ENCODE data around the gene MORF4L2. TPM values are rescaled to one million over a fixed set of nuclear protein-coding genes. Genes with fewer than 3 reads are reported as not detected.
A peak's percentile ranks its signal among the peaks of the same experiment; 100 is the strongest.

MORF4L2 gene
- total and polyA plus RNA-seq, 2 donors (not counting 1 experiment from before 2014, with no cell fraction given), result 69.3 to 103 TPM

- H3K27ac ChIP-seq (ENCODE audit: low read length in 2 of 2), result peak overlapping the region in 1 of 2 donors; percentile 67
- H3K9me3 ChIP-seq (ENCODE audit: control extremely low read depth in 1 of 3, control insufficient read depth in 2 of 3, insufficient read depth in 1 of 3, low read length in 2 of 3), result no peaks in the 10 kb centered on the region
- H3K4me2 ChIP-seq (replicated peaks; ENCODE audit: low read depth, low read length, poor library complexity, severe bottlenecking), result peak overlapping the region; percentile 66
- WGBS (ENCODE audit: insufficient coverage), result 10% methylated on average over 3 of the region's 6 CpGs
- ChIA-PET POLR2A (interaction anchor here (0.6 kb wide), 1 partner anchor 57 kb away, joined by 3 read pairs; no protein-coding TSS in a partner anchor), CTCF (interaction anchor here (1.0 kb wide), 1 partner anchor 26 kb away, joined by 3 read pairs; no protein-coding TSS in a partner anchor)
- H3K36me3 ChIP-seq (replicated peaks in 1 of 2; ENCODE audit: control extremely low read depth in 1 of 2, control insufficient read depth in 1 of 2, extremely low read depth in 1 of 2, insufficient read depth in 2 of 2, low read length in 1 of 2), result no peaks in the 10 kb centered on the region
- no peaks in the 10 kb centered on the region for H4K20me1 ChIP-seq (ENCODE audit: control insufficient read depth, insufficient read depth, low read length, poor library complexity, severe bottlenecking)
- peak overlapping the region; percentile 70 for H2AFZ ChIP-seq (ENCODE audit: insufficient read depth, low read depth, low read length, poor library complexity, severe bottlenecking)
- H3K9me3 Mint-ChIP-seq (ENCODE audit: insufficient read depth), result no peaks in the 10 kb centered on the region
- H3K4me3 Mint-ChIP-seq, result peak overlapping the region; percentile 89
- H3K4me1 ChIP-seq (ENCODE audit: control insufficient read depth in 2 of 2, insufficient read depth in 2 of 2, low read length in 2 of 2), result peaks cover 3 to 9% of the 10 kb centered on the region in 2 donors
- intact Hi-C loops (cut with micrococcal nuclease), result no loop called here
- no peaks in the 10 kb centered on the region for H3K27me3 ChIP-seq (replicated peaks in 1 of 4; ENCODE audit: control extremely low read depth in 1 of 4, control insufficient read depth in 3 of 4, insufficient read depth in 4 of 4, low read length in 3 of 4)
- no peak for DNase-seq
- no peak overlapping the region for H3K27ac Mint-ChIP-seq
- peaks cover 13% of the 10 kb centered on the region for H3K4me1 Mint-ChIP-seq
- no peaks in the 10 kb centered on the region for H3K27me3 Mint-ChIP-seq
- H3K4me3 ChIP-seq (ENCODE audit: control extremely low read depth in 1 of 5, extremely low read depth in 1 of 5, insufficient read depth in 1 of 5, low read depth in 2 of 5, low read length in 4 of 5), result peak overlapping the region in 4 of 5 experiments; percentile 49 to 74 (median 64)
- no peaks in the 10 kb centered on the region for H3K79me2 ChIP-seq (ENCODE audit: control insufficient read depth, insufficient read depth, low read length)
- no peak for ATAC-seq (ENCODE audit: low read depth)
- H3K9ac ChIP-seq (ENCODE audit: low read length), result peak overlapping the region; percentile 61
- TF ChIP-seq CTCF (IDR thresholded peaks at IDR 0.05), result no peak
- TF ChIP-seq EZH2 (IDR thresholded peaks at IDR 0.05; ENCODE audit: borderline replicate concordance, insufficient read depth, low read depth, low read length, poor library complexity, severe bottlenecking), result no peak
Measured at GRCh38 chrX:103630171-103630511, 56.4 kb downstream of the MORF4L2 start.

GRCh38 chrX:103629318-103630170, 57.0 kb downstream of the MORF4L2 start:
- peak overlapping the region; percentile 70 for H2AFZ ChIP-seq (ENCODE audit: insufficient read depth, low read depth, low read length, poor library complexity, severe bottlenecking)
- H4K20me1 ChIP-seq (ENCODE audit: control insufficient read depth, insufficient read depth, low read length, poor library complexity, severe bottlenecking), result no peaks in the 10 kb centered on the region
- CTCF ChIA-PET, result interaction anchor here (1.0 kb wide), 1 partner anchor 26 kb away, joined by 3 read pairs; no protein-coding TSS in a partner anchor
- H3K4me1 ChIP-seq (ENCODE audit: control insufficient read depth in 2 of 2, insufficient read depth in 2 of 2, low read length in 2 of 2), result peaks cover 3 to 9% of the 10 kb centered on the region in 2 donors
- no peaks in the 10 kb centered on the region for H3K79me2 ChIP-seq (ENCODE audit: control insufficient read depth, insufficient read depth, low read length)
- no peaks in the 10 kb centered on the region for H3K9me3 ChIP-seq (ENCODE audit: control extremely low read depth in 1 of 3, control insufficient read depth in 2 of 3, insufficient read depth in 1 of 3, low read length in 2 of 3)
- Mint-ChIP-seq H3K4me1 (peaks cover 13% of the 10 kb centered on the region), H3K9me3 (ENCODE audit: insufficient read depth) (no peaks in the 10 kb centered on the region), H3K4me3 (peak overlapping the region; percentile 89), H3K27me3 (no peaks in the 10 kb centered on the region), H3K27ac (peak overlapping the region; percentile 89)
- ATAC-seq (ENCODE audit: low read depth), result peak; percentile 46
- WGBS (ENCODE audit: insufficient coverage), result under 1% methylated on average over 27 of the region's 49 CpGs
- H3K4me3 ChIP-seq (ENCODE audit: control extremely low read depth in 1 of 5, extremely low read depth in 1 of 5, insufficient read depth in 1 of 5, low read depth in 2 of 5, low read length in 4 of 5), result peak overlapping the region; percentile 7 to 74 (median 63)
- TF ChIP-seq CTCF (IDR thresholded peaks at IDR 0.05) (no peak), EZH2 (IDR thresholded peaks at IDR 0.05; ENCODE audit: borderline replicate concordance, insufficient read depth, low read depth, low read length, poor library complexity, severe bottlenecking) (no peak)
- H3K4me2 ChIP-seq (replicated peaks; ENCODE audit: low read depth, low read length, poor library complexity, severe bottlenecking), result peak overlapping the region; percentile 66
- no peaks in the 10 kb centered on the region for H3K36me3 ChIP-seq (replicated peaks in 1 of 2; ENCODE audit: control extremely low read depth in 1 of 2, control insufficient read depth in 1 of 2, extremely low read depth in 1 of 2, insufficient read depth in 2 of 2, low read length in 1 of 2)
- H3K27ac ChIP-seq (ENCODE audit: low read length in 2 of 2), result peak overlapping the region; percentile 67 to 68
- intact Hi-C loops (cut with micrococcal nuclease), result loop anchor here (1.0 to 5.0 kb wide), 2 partner anchors 42 to 57 kb away; partner anchors contain the start of genes MORF4L2 and TCEAL4
- H3K9ac ChIP-seq (ENCODE audit: low read length), result peak overlapping the region; percentile 61
- no peaks in the 10 kb centered on the region for H3K27me3 ChIP-seq (replicated peaks in 1 of 4; ENCODE audit: control extremely low read depth in 1 of 4, control insufficient read depth in 3 of 4, insufficient read depth in 4 of 4, low read length in 3 of 4)
- POLR2A ChIA-PET, result interaction anchor here (0.6 kb wide), 1 partner anchor 57 kb away, joined by 3 read pairs; no protein-coding TSS in a partner anchor
- peak; percentile 47 for DNase-seq
